Peyer's patch (tissue), 4 donors: ENCODE results near the gene TAF1C. TPM values are rescaled to one million over a fixed set of nuclear protein-coding genes. Genes with fewer than 3 reads are reported as not detected.
"Not testable (repeated sequence)": the region's sequence is repeated elsewhere in the genome, so short reads cannot be mapped to it uniquely, and the experiment has no call there.

ENCODE experiments used
- DNase-seq, 3 donors: peaks; one replicate each; pipeline ENCODE4 v3.0.0-alpha.2; 2017 to 2019
- H3K27ac ChIP-seq, 4 donors: fragments of 200-600 bp; sonication (generic); one replicate each; pipeline ENCODE4 v1.5.1; 2016 to 2019
- H3K27me3 ChIP-seq, 2 donors: fragments of 200-600 bp; sonication (generic); one replicate each; pipeline ENCODE4 v1.5.1; 2019
- H3K36me3 ChIP-seq, 3 donors: fragments of 200-600 bp; sonication (generic); one replicate each; pipeline ENCODE4 v1.5.1; 2016 to 2019
- H3K4me1 ChIP-seq, 4 donors: fragments of 200-600 bp; sonication (generic); one replicate each; pipeline ENCODE4 v1.5.1; 2016 to 2019
- H3K4me3 ChIP-seq, 4 donors: fragments of 200-600 bp; sonication (generic); 1 replicate in 3 of 4; 2 replicates in 1 of 4; pipeline ENCODE4 v1.5.1; 2016 to 2019; ENCODE audit warnings: mild to moderate bottlenecking in 1 of 4
- H3K9me3 ChIP-seq, 4 donors: fragments of 200-600 bp; sonication (generic); one replicate each; pipeline ENCODE4 v1.5.1; 2016 to 2019; ENCODE audit warnings: mild to moderate bottlenecking in 1 of 4
- POLR2A ChIP-seq, 2 donors: fragments of 450-650 bp; IDR thresholded peaks; one replicate each; pipeline ENCODE4 v1.5.1; 2017; ENCODE audit warnings: antibody characterized with exemption in 2 of 2, mild to moderate bottlenecking in 2 of 2, moderate library complexity in 2 of 2
- total RNA-seq, 4 donors: library from RNA; depleted of rRNA; stranded (reverse); fragments of >200 nt; gene quantifications; one replicate each; pipeline ENCODE4 v1.1.0, GENCODE V29; 2016
- TF ChIP-seq, protein P1 (sequence below), 6 experiments: fragments of 450-650 bp in 4 of 6; fragments of 200-600 bp in 2 of 6; sonication (generic) in 1 of 6; IDR thresholded peaks; one replicate each; pipeline ENCODE4 v1.5.1; 2017 to 2019; ENCODE audit warnings: antibody characterized with exemption in 6 of 6, mild to moderate bottlenecking in 3 of 6, moderate library complexity in 1 of 6

Gene TAF1C
- total RNA-seq, 4 donors from 2014 or later = 61.3 to 169 (median 97.0) TPM

DNA sequence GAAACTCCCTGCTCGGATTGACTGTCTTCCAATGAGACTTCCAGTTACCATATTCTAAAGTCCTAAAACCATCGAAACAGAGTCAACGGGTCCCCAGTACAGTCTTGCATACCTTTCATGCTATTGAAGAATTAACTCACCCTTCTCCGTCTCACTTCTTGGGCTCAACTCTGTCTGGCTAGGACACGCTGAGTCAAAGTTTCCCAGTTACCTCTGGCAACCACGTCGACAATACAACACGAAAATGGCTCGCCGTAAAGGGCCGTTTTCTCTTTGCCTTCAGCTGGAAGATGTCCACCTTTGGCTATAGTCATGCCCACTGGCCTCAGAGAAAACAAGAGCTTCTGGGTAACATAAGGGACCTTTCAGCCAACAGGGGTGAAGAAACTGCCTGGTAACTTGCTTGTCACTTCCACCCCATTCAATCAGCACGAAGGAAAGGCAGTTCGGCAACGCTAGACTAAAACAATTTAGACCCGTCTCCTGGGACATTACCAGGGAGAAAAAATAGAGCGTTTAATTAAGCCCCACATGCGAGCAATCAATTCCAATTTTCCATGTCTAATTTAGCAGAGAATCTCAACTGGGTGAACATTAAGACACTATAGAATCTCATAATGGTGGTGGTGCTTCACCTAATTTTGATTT, 31.4 kb upstream of the TAF1C start:
- DNase-seq = no peak
- TF ChIP-seq, protein P1, sequence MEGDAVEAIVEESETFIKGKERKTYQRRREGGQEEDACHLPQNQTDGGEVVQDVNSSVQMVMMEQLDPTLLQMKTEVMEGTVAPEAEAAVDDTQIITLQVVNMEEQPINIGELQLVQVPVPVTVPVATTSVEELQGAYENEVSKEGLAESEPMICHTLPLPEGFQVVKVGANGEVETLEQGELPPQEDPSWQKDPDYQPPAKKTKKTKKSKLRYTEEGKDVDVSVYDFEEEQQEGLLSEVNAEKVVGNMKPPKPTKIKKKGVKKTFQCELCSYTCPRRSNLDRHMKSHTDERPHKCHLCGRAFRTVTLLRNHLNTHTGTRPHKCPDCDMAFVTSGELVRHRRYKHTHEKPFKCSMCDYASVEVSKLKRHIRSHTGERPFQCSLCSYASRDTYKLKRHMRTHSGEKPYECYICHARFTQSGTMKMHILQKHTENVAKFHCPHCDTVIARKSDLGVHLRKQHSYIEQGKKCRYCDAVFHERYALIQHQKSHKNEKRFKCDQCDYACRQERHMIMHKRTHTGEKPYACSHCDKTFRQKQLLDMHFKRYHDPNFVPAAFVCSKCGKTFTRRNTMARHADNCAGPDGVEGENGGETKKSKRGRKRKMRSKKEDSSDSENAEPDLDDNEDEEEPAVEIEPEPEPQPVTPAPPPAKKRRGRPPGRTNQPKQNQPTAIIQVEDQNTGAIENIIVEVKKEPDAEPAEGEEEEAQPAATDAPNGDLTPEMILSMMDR (IDR thresholded peaks at IDR 0.05) = no peak
- no peak for TF ChIP-seq POLR2A (IDR thresholded peaks at IDR 0.05)
- no peaks in the 10 kb centered on the region for H3K9me3 ChIP-seq
- H3K4me1 ChIP-seq = no peaks in the 10 kb centered on the region
- no peak overlapping the region for H3K27ac ChIP-seq
- H3K36me3 ChIP-seq = no peaks in the 10 kb centered on the region
- no peaks in the 10 kb centered on the region for H3K27me3 ChIP-seq
- no peak overlapping the region for H3K4me3 ChIP-seq

DNA sequence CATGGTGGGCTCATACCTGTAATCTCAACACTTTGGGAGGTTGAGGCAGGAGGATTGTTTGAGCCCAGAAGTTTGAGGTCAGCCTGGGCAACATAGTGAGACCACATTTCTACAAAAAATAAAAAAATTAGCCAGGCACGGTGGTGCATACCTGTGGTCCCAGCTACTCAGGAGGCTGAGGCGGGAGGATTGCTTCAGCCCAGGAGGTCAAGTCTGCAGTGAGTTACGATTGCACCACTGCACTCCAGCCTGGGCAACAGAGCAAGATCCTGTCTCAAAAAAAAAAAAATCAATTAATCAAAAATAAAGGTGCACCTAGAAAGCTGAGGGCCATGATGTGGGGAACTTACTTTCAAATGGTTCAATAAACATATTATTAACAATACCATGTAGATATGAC, 29.3 kb upstream of the TAF1C start:
- H3K4me3 ChIP-seq, H3K27me3 ChIP-seq, DNase-seq, H3K9me3 ChIP-seq, H3K36me3 ChIP-seq, H3K4me1 ChIP-seq, H3K27ac ChIP-seq: not testable (repeated sequence)

DNA sequence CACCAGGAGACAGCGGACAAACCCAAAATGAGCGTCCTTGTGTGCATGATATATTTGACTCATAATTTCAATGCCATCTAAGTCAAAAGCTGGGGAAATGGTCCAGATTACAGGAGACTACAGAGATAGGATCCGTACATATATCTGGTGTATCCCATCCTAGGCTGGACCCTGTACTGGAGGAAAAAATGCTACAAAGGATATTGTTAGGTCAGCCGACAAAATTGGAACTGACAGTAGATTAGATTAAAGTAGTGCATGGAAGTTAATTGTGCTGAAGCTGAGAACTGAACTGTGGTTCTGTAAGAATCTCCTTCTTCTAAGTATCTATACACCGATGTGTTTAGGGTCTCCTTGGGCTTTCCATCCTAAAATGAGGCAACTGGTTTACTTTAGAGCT, 28.7 kb upstream of the TAF1C start:
- Histone ChIP-seq H3K27me3 (no peaks in the 10 kb centered on the region), H3K9me3 (no peaks in the 10 kb centered on the region), H3K4me3 (no peak overlapping the region), H3K36me3 (no peaks in the 10 kb centered on the region), H3K4me1 (no peaks in the 10 kb centered on the region), H3K27ac (no peak overlapping the region)
- DNase-seq = no peak
- TF ChIP-seq, protein P1 (IDR thresholded peaks at IDR 0.05) = no peak
- no peak for TF ChIP-seq POLR2A (IDR thresholded peaks at IDR 0.05)

DNA sequence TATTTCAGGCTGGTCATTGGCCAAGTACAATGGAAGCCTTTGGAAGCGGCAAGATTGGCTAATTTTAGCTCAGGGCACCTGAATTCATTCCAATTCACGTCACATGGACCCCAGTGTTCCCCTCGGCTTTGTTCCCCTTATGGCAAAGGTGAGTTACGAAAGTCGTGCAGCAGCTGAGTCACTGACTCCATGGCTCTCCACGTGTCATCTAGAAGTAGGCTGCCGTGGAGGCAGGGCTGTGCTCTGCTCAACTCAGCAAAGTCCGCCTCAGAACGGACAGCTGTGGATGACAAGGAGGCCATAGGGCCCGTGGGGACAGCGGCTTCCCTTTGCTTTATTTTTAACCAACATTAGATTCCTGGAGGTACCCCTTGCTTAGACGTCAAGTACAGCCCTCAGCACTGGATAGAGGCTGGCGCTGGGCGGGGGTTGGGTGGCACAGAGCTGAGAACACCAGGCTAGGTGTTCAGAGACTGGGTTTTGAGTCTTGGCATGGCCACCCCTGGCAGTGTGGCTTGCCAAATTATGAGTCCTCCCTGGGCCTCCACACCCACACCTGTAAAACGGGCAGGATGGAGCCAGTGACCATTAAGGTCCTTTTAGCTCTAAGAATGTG, 27.7 kb upstream of the TAF1C start:
- Histone ChIP-seq H3K9me3 (no peaks in the 10 kb centered on the region), H3K27me3 (no peaks in the 10 kb centered on the region), H3K4me3 (no peak overlapping the region), H3K4me1 (no peaks in the 10 kb centered on the region), H3K27ac (no peak overlapping the region), H3K36me3 (no peaks in the 10 kb centered on the region)
- TF ChIP-seq POLR2A (IDR thresholded peaks at IDR 0.05) = no peak
- TF ChIP-seq, protein P1 (IDR thresholded peaks at IDR 0.05) = no peak
- no peak for DNase-seq

DNA sequence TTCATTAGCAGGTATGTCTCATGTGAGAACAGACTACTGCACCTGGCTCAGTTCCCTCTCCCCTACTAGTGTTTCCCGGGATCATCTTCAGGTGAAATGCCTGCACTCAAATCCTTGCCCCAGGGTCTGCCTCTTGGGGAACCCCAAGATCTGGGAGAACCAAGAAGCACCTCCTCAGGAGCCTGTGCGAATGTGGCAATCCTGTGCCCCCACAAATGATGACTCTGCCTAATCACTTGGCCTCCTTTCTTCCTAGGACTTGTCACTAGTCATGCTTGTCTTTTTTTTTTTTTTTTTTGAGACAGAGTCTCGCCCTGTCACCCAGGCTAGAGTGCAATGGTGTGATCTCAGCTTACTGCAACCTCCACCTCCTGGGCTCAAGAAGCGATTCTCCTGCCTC, 25.8 kb upstream of the TAF1C start:
- no peaks in the 10 kb centered on the region for H3K36me3 ChIP-seq
- no peak overlapping the region for H3K4me3 ChIP-seq
- DNase-seq = no peak
- TF ChIP-seq POLR2A (IDR thresholded peaks at IDR 0.05) = no peak
- TF ChIP-seq, protein P1 (IDR thresholded peaks at IDR 0.05) = no peak
- H3K27ac ChIP-seq = no peak overlapping the region
- H3K27me3 ChIP-seq = no peaks in the 10 kb centered on the region
- H3K9me3 ChIP-seq = no peaks in the 10 kb centered on the region
- H3K4me1 ChIP-seq = no peaks in the 10 kb centered on the region

DNA sequence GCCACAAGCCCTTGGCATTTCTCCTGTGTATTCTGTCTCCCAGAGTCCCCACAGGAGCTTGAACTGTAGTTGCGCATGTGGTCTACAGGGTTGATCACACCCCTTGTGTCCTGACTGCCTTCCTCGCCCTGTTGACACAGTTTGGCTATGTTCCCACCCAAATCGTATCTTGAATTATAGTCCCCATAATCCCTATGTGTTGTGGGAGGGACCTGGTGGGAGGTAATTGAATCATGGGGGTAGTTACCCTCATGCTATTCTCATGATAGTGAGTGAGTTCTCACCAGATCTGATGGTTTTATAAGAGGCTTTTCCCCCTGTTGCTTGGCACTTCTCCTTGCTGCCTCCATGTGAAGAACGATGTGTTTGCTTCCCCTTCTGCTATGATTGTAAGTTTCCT, 25.3 kb upstream of the TAF1C start:
- no peak overlapping the region for H3K27ac ChIP-seq
- TF ChIP-seq, protein P1 (IDR thresholded peaks at IDR 0.05) = no peak
- TF ChIP-seq POLR2A (IDR thresholded peaks at IDR 0.05) = no peak
- no peaks in the 10 kb centered on the region for H3K4me1 ChIP-seq
- H3K9me3 ChIP-seq = no peaks in the 10 kb centered on the region
- H3K27me3 ChIP-seq = no peaks in the 10 kb centered on the region
- H3K4me3 ChIP-seq = no peak overlapping the region
- no peak for DNase-seq
- no peaks in the 10 kb centered on the region for H3K36me3 ChIP-seq
